HG03469 (cell line): ENCODE results near the gene METRN.

ENCODE experiments used
- ATAC-seq: cut with Tn5 transposase; IDR thresholded peaks from one replicate; pipeline ENCODE4 v1.9.1; 2021; ENCODE audit warnings: mild to moderate bottlenecking, moderate library complexity, moderate number of reproducible peaks; ENCODE audit not compliant: unreplicated experiment

METRN gene

GRCh38 chr16:722835-723633 is 8.1 kb downstream of the METRN start:
- ATAC-seq = no peak

DNA sequence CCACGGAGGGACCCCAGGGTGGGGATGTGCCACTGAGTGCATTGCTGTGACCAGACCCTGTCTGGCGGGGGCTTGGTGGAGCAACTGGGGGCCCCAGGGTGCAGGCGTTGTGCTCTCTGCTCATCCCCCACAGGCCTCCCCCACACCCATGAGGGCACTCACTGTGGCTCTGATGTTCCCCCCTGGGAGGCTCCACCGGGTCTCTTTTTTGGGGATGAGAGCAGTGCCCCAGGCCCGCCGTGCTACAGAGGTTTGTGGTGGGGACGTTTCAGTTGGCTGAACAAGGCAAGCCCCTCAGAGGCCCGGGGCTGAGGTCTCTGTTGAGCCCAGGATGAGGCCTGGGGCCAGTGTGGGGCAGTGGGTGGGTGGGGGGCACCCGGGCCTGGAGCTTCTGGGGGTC is 8.8 kb downstream of the METRN start:
- no peak for ATAC-seq

- ATAC-seq = no peak
Observed at GRCh38 chr16:724188-725040, 9.5 kb downstream of the METRN start.

DNA sequence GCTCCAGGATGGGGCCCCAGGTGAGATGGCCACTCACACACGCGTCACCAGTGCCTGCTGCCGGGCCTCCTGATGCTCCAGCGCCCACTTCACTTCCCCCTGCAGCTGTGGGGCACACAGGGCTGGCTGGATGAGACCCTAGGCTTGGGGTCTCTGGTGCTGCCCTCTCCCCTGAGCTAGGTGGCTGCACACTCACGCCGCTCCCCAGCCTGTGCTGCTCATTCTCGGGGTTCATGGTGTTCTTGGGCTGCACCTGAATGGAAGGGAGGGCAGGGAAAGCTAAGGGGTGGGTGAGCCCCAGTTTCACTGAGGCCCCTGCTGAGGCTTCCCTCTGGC is 10.1 kb downstream of the METRN start:
- ATAC-seq = no peak

DNA sequence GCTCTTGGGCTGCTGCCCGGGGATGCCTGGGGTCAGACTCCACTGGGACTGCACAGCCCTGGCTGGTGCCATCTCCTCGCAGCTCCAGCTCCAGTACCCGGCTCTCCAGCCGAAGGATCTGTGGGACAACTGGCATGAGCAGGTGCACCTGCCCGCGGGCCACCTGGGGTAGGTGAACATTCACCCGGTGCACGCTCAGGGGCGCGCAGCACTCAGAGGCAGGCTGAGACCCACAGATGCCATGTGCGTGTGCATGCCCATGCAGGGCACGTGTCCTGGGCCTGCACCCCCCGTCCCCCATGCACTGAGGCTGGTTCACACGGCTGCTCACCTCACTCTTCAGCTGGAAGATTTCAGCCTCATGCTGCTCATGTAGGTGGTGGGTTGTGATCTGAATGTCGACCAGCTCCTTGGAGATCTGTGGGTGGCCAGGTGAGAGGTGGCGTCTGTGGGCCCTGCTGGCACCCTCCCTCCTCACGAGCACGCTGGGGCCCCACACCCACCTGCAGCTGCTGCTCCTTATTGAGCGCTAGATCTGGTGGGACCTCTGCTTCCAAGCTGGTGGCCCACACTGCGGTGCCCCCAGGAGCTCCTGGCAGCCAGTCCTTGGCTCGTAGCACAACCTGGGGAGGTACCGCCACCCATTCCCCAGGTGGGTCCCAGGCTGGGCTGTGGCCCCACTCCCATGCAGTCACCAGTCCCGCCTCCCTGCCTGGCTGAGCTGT is 10.7 kb downstream of the METRN start:
- no peak for ATAC-seq

DNA sequence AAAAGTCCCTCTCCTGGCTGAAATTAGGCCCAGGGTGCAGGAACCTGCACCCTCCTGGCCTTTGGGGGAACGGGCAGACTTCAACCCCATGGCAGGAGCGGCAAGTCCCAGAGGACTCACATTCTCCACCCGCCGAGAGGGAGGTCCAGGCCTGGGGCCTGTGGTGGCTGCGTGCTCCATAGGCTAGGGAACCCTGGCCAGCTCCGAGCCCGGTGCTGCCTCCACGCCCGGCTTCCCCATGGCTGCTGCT is 11.2 kb downstream of the METRN start:
- no peak for ATAC-seq

DNA sequence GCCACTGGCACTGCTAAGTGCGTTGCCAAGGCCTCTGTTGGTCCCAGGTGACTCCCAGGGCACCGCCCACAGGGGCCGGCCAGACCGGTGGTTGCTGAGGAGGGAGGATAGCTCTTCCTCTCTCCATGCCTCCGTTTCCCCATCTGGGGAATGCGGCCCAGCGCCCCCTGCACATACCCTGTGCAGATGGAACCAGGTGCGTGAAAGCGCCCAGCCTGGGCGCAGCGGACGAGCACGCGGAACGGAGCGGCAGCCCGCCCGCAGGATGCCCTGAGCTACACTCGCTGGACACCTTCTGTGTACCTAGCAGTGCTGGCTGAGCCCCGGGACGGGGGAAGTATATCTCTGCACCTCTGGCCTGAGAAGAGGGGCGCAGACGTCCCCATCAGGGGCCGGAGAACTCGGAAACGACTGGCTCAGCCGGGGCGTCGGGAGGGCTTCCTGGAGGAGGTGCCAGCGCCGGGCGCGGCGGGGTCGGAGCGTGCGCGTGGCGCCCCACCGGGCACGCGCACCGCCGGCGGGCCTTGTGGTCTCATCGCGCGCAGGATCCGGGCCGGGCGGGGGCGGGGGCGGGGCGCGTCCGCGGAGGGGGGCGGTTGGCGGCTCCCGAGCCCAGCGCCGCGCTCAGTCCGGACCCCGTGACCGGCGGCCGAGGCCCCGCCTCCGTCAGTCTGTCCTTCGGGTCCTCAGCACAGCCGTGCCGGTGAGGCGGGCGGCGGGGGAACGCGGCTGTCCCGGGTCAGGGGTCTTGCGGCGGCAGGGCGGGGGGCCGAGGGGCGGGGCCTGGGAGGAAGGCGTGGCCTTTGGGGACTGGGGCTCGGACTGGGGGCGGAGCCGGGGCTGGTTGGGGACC is 11.7 kb downstream of the METRN start, which contains the start of the genes CCDC78 and HAGHL:
Gene CCDC78, minus strand, starts transcription at position 6 of the 853 bp plus-strand sequence. CDS start 76 bp downstream, outside the sequence.
Gene HAGHL, plus strand, starts transcription at position 669 of the 853 bp plus-strand sequence. CDS start 404 bp downstream, outside the sequence.
- no peak for ATAC-seq

DNA sequence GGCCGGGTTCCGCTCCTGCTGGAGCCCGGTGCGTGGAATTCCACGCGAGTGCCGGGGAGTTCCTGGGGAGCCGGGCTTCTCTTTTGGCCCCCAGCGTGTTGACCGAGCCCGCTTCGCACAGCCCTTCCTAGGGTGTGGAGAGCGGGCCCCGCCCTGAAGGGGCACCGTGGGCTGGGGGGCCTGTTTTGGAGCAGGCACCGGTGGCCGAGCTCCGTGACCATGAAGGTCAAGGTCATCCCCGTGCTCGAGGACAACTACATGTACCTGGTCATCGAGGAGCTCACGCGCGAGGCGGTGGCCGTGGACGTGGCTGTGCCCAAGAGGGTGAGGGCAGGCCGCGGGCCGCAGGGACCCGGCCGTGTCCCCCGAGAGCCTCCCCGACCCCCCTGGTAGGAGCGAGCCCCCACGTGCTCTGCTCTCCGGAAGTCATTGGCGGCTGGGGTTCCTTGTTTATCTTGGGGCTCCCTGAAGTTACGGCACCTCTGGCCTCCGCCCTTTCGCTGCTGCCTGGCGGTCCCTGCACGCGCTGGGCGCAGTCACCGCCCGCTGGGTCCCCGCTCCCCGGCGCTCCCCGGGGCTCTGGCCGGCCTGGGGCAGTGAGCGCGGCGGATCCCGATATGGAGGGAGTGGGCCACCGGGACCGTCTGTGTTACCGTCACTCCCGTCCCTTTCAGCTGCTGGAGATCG is 12.5 kb downstream of the METRN start:
- no peak for ATAC-seq

DNA sequence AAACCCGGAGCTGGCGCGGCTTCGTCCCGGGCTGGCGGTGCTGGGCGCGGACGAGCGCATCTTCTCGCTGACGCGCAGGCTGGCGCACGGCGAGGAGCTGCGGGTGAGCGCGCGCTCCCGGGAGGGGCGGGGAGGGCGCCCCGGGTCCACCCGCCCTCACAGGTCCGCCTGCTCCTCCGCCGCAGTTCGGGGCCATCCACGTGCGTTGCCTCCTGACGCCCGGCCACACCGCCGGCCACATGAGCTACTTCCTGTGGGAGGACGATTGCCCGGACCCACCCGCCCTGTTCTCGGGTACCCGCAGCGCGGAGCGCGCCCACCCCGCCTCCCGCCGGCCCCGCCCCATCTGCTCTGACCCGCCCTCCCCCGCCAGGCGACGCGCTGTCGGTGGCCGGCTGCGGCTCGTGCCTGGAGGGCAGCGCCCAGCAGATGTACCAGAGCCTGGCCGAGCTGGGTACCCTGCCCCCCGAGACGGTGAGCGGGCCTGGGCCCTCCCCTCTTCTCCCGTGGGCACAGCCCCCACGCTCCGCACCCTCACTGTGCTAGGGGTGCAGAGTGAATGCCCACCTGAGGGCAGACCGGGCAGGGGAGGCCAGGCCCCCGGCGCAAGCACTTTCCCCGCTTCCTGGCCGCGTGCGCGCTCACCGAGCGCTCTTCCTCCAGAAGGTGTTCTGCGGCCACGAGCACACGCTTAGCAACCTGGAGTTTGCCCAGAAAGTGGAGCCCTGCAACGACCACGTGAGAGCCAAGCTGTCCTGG is 13.4 kb downstream of the METRN start:
- no peak for ATAC-seq

GRCh38 chr16:728890-729744 is 14.2 kb downstream of the METRN start:
- no peak for ATAC-seq

- ATAC-seq = no peak
Observed at GRCh38 chr16:729768-730665, 15.1 kb downstream of the METRN start.

DNA sequence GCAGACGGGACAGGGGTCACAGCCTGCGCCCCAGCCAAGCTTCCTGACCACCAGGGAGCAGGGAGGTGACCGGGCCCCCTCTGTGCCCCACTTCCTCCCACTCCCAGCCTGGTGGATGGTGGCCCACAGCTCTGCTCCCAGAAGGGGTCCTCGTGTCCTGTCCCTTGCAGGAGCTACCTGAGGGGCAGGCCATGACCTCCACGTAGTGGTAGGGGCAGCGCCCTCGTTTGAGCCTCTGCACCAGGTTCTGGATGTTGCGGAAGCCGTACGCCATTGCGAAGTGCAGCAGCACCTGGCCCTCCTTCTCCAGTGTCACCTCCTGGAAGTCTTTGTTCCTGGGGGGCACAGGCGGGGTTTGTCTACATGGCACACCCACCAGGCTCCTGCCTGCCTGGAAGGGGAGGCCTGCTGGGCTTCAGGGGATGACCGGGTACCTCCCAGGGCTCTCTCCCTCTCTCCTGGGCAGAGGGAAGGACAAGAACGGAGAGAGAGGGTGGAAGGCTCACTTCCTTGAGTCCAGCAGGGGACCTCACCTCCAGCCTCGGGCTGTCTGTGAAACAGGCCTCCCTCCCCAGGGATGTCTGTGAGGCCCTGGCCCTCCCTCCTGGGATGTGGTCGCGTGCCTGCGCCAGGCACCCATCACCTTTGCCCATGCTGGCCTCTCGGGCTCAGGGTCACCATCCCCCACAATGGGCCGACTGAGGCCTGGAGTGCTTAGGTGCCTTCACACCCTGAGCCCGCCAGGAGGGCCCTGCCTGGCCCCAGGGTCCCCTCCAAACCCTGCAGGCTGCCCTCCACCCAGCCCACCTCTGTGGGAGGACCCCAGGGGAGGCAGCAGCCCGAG is 16.0 kb downstream of the METRN start:
- ATAC-seq = no peak

GRCh38 chr16:732332-732731 is 17.4 kb downstream of the METRN start:
- ATAC-seq = no peak

DNA sequence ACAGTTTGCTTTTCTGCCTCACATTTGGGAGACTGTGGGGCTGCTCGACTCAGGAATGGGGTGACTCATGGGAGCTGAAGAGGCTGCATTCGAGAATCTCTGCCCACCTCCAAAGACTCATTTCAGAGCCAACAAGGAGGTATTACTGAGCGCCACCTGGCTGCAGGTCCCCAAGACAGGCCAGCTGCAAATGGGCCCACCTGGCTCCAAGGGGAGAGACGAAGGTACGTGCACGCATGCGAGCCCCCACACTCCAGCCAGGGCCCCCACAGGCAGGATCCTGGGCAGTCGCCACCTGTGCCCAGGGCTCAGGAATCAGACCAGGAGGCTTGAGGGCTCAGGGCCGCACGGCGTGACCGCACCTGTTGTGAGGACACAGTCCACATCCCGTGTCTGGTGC is 18.0 kb downstream of the METRN start:
- no peak for ATAC-seq

GRCh38 chr16:733382-734207 is 18.7 kb downstream of the METRN start:
- ATAC-seq = no peak
